ENCODE data around the gene MGAT5. TPM values are rescaled to one million over a fixed set of nuclear protein-coding genes. Genes with fewer than 3 reads are reported as not detected.

MGAT5 gene
- total RNA-seq, 1 experiment from 2014 or later = 11.5 TPM

- Histone ChIP-seq H3K9me3 (no peaks in the 10 kb centered on the region), H3K36me3 (no peaks in the 10 kb centered on the region), H3K27me3 (no peaks in the 10 kb centered on the region), H3K4me3 (no peak overlapping the region)
- peak; percentile 57 for DNase-seq
These were observed 6.8 kb downstream of the MGAT5 start for GRCh38 chr2:134260713-134261112.

GRCh38 chr2:134261398-134262131 lies 7.7 kb downstream of the MGAT5 start:
- Histone ChIP-seq H3K4me3 (no peak overlapping the region), H3K27me3 (no peaks in the 10 kb centered on the region), H3K36me3 (no peaks in the 10 kb centered on the region), H3K9me3 (no peaks in the 10 kb centered on the region)
- no peak for DNase-seq

- no peaks in the 10 kb centered on the region for H3K27me3 ChIP-seq
- H3K36me3 ChIP-seq = no peaks in the 10 kb centered on the region
- no peak for DNase-seq
- no peaks in the 10 kb centered on the region for H3K9me3 ChIP-seq
- H3K4me3 ChIP-seq = no peak overlapping the region
These were observed 8.8 kb downstream of the MGAT5 start for GRCh38 chr2:134262684-134263083.

- H3K27me3 ChIP-seq = no peaks in the 10 kb centered on the region
- no peaks in the 10 kb centered on the region for H3K36me3 ChIP-seq
- H3K4me3 ChIP-seq = no peak overlapping the region
- H3K9me3 ChIP-seq = no peaks in the 10 kb centered on the region
- DNase-seq = no peak
These were observed 14.4 kb downstream of the MGAT5 start for GRCh38 chr2:134268265-134268664.

GRCh38 chr2:134269230-134269629 lies 15.4 kb downstream of the MGAT5 start:
- no peak for DNase-seq
- Histone ChIP-seq H3K9me3 (no peaks in the 10 kb centered on the region), H3K4me3 (no peak overlapping the region), H3K36me3 (no peaks in the 10 kb centered on the region), H3K27me3 (no peaks in the 10 kb centered on the region)

GRCh38 chr2:134269972-134270735 lies 16.3 kb downstream of the MGAT5 start:
- no peak for DNase-seq
- Histone ChIP-seq H3K4me3 (no peak overlapping the region), H3K9me3 (no peaks in the 10 kb centered on the region), H3K27me3 (no peaks in the 10 kb centered on the region), H3K36me3 (no peaks in the 10 kb centered on the region)

GRCh38 chr2:134271758-134272157 lies 17.9 kb downstream of the MGAT5 start:
- H3K4me3 ChIP-seq = no peak overlapping the region
- no peak for DNase-seq
- no peaks in the 10 kb centered on the region for H3K9me3 ChIP-seq
- no peaks in the 10 kb centered on the region for H3K36me3 ChIP-seq
- H3K27me3 ChIP-seq = no peaks in the 10 kb centered on the region

GRCh38 chr2:134272806-134273205 lies 18.9 kb downstream of the MGAT5 start:
- no peaks in the 10 kb centered on the region for H3K36me3 ChIP-seq
- DNase-seq = no peak
- H3K27me3 ChIP-seq = no peaks in the 10 kb centered on the region
- H3K9me3 ChIP-seq = no peaks in the 10 kb centered on the region
- H3K4me3 ChIP-seq = no peak overlapping the region

- Histone ChIP-seq H3K36me3 (no peaks in the 10 kb centered on the region), H3K9me3 (no peaks in the 10 kb centered on the region), H3K4me3 (no peak overlapping the region), H3K27me3 (no peaks in the 10 kb centered on the region)
- DNase-seq = no peak
These were observed 19.5 kb downstream of the MGAT5 start for GRCh38 chr2:134273256-134273983.

GRCh38 chr2:134274121-134274520 lies 20.2 kb downstream of the MGAT5 start:
- Histone ChIP-seq H3K9me3 (no peaks in the 10 kb centered on the region), H3K36me3 (no peaks in the 10 kb centered on the region), H3K4me3 (no peak overlapping the region), H3K27me3 (no peaks in the 10 kb centered on the region)
- no peak for DNase-seq

- Histone ChIP-seq H3K9me3 (no peaks in the 10 kb centered on the region), H3K27me3 (no peaks in the 10 kb centered on the region), H3K36me3 (no peaks in the 10 kb centered on the region), H3K4me3 (no peak overlapping the region)
- DNase-seq = no peak
These were observed 21.4 kb downstream of the MGAT5 start for GRCh38 chr2:134275058-134275862.

- Histone ChIP-seq H3K9me3 (no peaks in the 10 kb centered on the region), H3K36me3 (no peaks in the 10 kb centered on the region), H3K4me3 (no peak overlapping the region), H3K27me3 (no peaks in the 10 kb centered on the region)
- no peak for DNase-seq
These were observed 22.7 kb downstream of the MGAT5 start for GRCh38 chr2:134276381-134277172.

- Histone ChIP-seq H3K9me3 (no peaks in the 10 kb centered on the region), H3K4me3 (no peak overlapping the region), H3K27me3 (no peaks in the 10 kb centered on the region), H3K36me3 (no peaks in the 10 kb centered on the region)
- DNase-seq = no peak
These were observed 23.4 kb downstream of the MGAT5 start for GRCh38 chr2:134277223-134277622.

- no peaks in the 10 kb centered on the region for H3K9me3 ChIP-seq
- no peaks in the 10 kb centered on the region for H3K27me3 ChIP-seq
- H3K4me3 ChIP-seq = no peak overlapping the region
- H3K36me3 ChIP-seq = no peaks in the 10 kb centered on the region
- no peak for DNase-seq
These were observed 24.7 kb downstream of the MGAT5 start for GRCh38 chr2:134278553-134278952.

- Histone ChIP-seq H3K4me3 (no peak overlapping the region), H3K36me3 (no peaks in the 10 kb centered on the region), H3K27me3 (no peaks in the 10 kb centered on the region), H3K9me3 (no peaks in the 10 kb centered on the region)
- no peak for DNase-seq
These were observed 25.5 kb downstream of the MGAT5 start for GRCh38 chr2:134279417-134279816.

GRCh38 chr2:134280231-134280630 lies 26.4 kb downstream of the MGAT5 start:
- no peaks in the 10 kb centered on the region for H3K27me3 ChIP-seq
- no peak overlapping the region for H3K4me3 ChIP-seq
- H3K36me3 ChIP-seq = no peaks in the 10 kb centered on the region
- DNase-seq = no peak
- H3K9me3 ChIP-seq = no peaks in the 10 kb centered on the region

Measured in MG63 (cell line).